Mammary epithelial cell (primary cell): ENCODE results near the gene SBSN.

ENCODE experiments used
- CTCF ChIP-seq, 2 donors: IDR thresholded peaks in 1 of 2; conservative IDR thresholded peaks in 1 of 2; 2 replicates each; pipeline ENCODE4 v1.5.1; 2011 to 2012; ENCODE audit warnings: inconsistent platforms in 2 of 2, low read length in 2 of 2, mild to moderate bottlenecking in 2 of 2, control low read depth in 1 of 2, low read depth in 1 of 2; ENCODE audit not compliant: insufficient read depth in 1 of 2; ENCODE audit errors: extremely low read depth in 1 of 2
- EZH2 ChIP-seq: IDR thresholded peaks from 2 replicates; pipeline ENCODE4 v1.6.1; 2012; ENCODE audit warnings: low read length, inconsistent platforms, borderline replicate concordance

- TF ChIP-seq CTCF (conservative IDR thresholded peaks at IDR 0.05 in 1 of 2, IDR thresholded peaks at IDR 0.05 in 1 of 2; ENCODE audit: extremely low read depth in 1 of 2, insufficient read depth in 1 of 2, low read depth in 1 of 2, low read length in 2 of 2) (no peak), EZH2 (no peak)
These were observed 36.2 kb downstream of the SBSN start for GRCh38 chr19:35491836-35492360.
